Measurements from ENCODE around the gene SKA3. TPM values are rescaled to one million over a fixed set of nuclear protein-coding genes. Genes with fewer than 3 reads are reported as not detected.

SKA3 gene
- total RNA-seq, 1 donor from 2014 or later: 1.7 TPM

- no peak for DNase-seq
These were observed 61.1 kb downstream of the SKA3 start for GRCh38 chr13:21115231-21115630.

GRCh38 chr13:21111546-21111945, 64.8 kb downstream of the SKA3 start:
- DNase-seq: no peak
- Mint-ChIP-seq H3K9me3 (no peaks in the 10 kb centered on the region), H3K4me1 (no peaks in the 10 kb centered on the region), H3K27ac (no peak overlapping the region), H3K4me3 (no peak overlapping the region), H3K36me3 (ENCODE audit: low read depth) (no peaks in the 10 kb centered on the region), H3K27me3 (peaks cover 2% of the 10 kb centered on the region)
- TF ChIP-seq CTCF (IDR thresholded peaks at IDR 0.05): no peak
- ATAC-seq (ENCODE audit: low read depth): no peak
- POLR2A ChIA-PET: no interaction called here
- intact Hi-C loops (cut with micrococcal nuclease): loop anchor here (2.0 kb wide), 1 partner anchor 187 kb away; no protein-coding TSS in a partner anchor
- CTCF ChIA-PET: interaction anchor here (0.6 to 5.8 kb wide), 4 partner anchors 10 to 367 kb away, joined by 3 to 42 read pairs (median 4); no protein-coding TSS in a partner anchor

More at GRCh38 chr13:21115231-21115630, 61.1 kb downstream of the SKA3 start:
- Mint-ChIP-seq H3K27me3 (peaks cover 2% of the 10 kb centered on the region), H3K4me1 (no peaks in the 10 kb centered on the region), H3K36me3 (ENCODE audit: low read depth) (no peaks in the 10 kb centered on the region), H3K9me3 (no peaks in the 10 kb centered on the region), H3K27ac (no peak overlapping the region), H3K4me3 (no peak overlapping the region)
- ChIA-PET CTCF (interaction anchor here (0.7 kb wide), 1 partner anchor 156 kb away, joined by 3 read pairs; no protein-coding TSS in a partner anchor), POLR2A (no interaction called here)
- TF ChIP-seq CTCF (IDR thresholded peaks at IDR 0.05): no peak
- ATAC-seq (ENCODE audit: low read depth): no peak
- intact Hi-C loops (cut with micrococcal nuclease): no loop called here

GRCh38 chr13:21109168-21109567, 67.2 kb downstream of the SKA3 start:
- POLR2A ChIA-PET: no interaction called here
- Mint-ChIP-seq H3K27me3 (no peaks in the 10 kb centered on the region), H3K4me1 (no peaks in the 10 kb centered on the region), H3K9me3 (no peaks in the 10 kb centered on the region), H3K36me3 (ENCODE audit: low read depth) (no peaks in the 10 kb centered on the region), H3K27ac (no peak overlapping the region), H3K4me3 (no peak overlapping the region)
- CTCF ChIA-PET: interaction anchor here (0.8 to 5.8 kb wide), 2 partner anchors 135 to 370 kb away, joined by 3 to 42 read pairs; no protein-coding TSS in a partner anchor
- intact Hi-C loops (cut with micrococcal nuclease): no loop called here
- ATAC-seq (ENCODE audit: low read depth) (no peak), DNase-seq (no peak)
- TF ChIP-seq CTCF (IDR thresholded peaks at IDR 0.05): no peak

- ChIA-PET POLR2A (no interaction called here), CTCF (no interaction called here)
- Mint-ChIP-seq H3K27me3 (no peaks in the 10 kb centered on the region), H3K36me3 (ENCODE audit: low read depth) (no peaks in the 10 kb centered on the region), H3K4me3 (no peak overlapping the region), H3K27ac (no peak overlapping the region), H3K9me3 (no peaks in the 10 kb centered on the region), H3K4me1 (no peaks in the 10 kb centered on the region)
- intact Hi-C loops (cut with micrococcal nuclease): no loop called here
- no peak for TF ChIP-seq CTCF (IDR thresholded peaks at IDR 0.05)
- no peak for DNase-seq
- no peak for ATAC-seq (ENCODE audit: low read depth)
These were observed 70.3 kb downstream of the SKA3 start for GRCh38 chr13:21106089-21106488.

GRCh38 chr13:21104199-21105019, 71.9 kb downstream of the SKA3 start:
- Mint-ChIP-seq H3K36me3 (ENCODE audit: low read depth) (no peaks in the 10 kb centered on the region), H3K27me3 (peaks cover 6% of the 10 kb centered on the region), H3K9me3 (no peaks in the 10 kb centered on the region), H3K4me1 (no peaks in the 10 kb centered on the region), H3K4me3 (no peak overlapping the region), H3K27ac (no peak overlapping the region)
- CTCF ChIA-PET: no interaction called here
- no peak for TF ChIP-seq CTCF (IDR thresholded peaks at IDR 0.05)
- ATAC-seq (ENCODE audit: low read depth): no peak
- POLR2A ChIA-PET: no interaction called here
- DNase-seq: no peak
- intact Hi-C loops (cut with micrococcal nuclease): no loop called here

Other genes with a start within 250 kb of the SKA3 start
- gene LATS2, start 115.0 kb downstream of the SKA3 start, total RNA-seq: 1.5 and 1.7 TPM in 2 replicates
- gene SAP18, start 36.4 kb downstream of the SKA3 start, total RNA-seq: 182 and 191 TPM in 2 replicates
- gene MRPL57, start 106 bp upstream of the SKA3 start, total RNA-seq: 11.3 and 12.2 TPM in 2 replicates

Measured in activated B cell treated with CpG ODN at 0.5 μM for 24 hours (primary cell).